Tongue (tissue), 3 donors: ENCODE results near the gene CRELD1. TPM values are rescaled to one million over a fixed set of nuclear protein-coding genes. Genes with fewer than 3 reads are reported as not detected.

Experiments used
- DNase-seq: peaks from one replicate; pipeline ENCODE4 v3.0.0-alpha.2; 2015
- small RNA-seq: library from RNA; depleted of rRNA; stranded (forward); fragments of <200 nt; gene quantifications from one replicate; pipeline ENCODE3, GENCODE V24; 2014; ENCODE audit warnings: low replicate concordance
- total RNA-seq: library from RNA; depleted of rRNA; stranded (reverse); fragments of >200 nt; gene quantifications from one replicate; pipeline ENCODE4 v1.2.3, GENCODE V29; 2014

CRELD1 gene
- total RNA-seq, 1 donor from 2014 or later: 33.2 TPM

GRCh38 chr3:9957214-9957613, 23.6 kb downstream of the CRELD1 start:
- DNase-seq: no peak

GRCh38 chr3:9965200-9965875, 31.7 kb downstream of the CRELD1 start:
- no peak for DNase-seq

GRCh38 chr3:9966841-9967240, 33.2 kb downstream of the CRELD1 start:
- no peak for DNase-seq

- no peak for DNase-seq
Measured at GRCh38 chr3:9969632-9970019, 36.0 kb downstream of the CRELD1 start.

DNA sequence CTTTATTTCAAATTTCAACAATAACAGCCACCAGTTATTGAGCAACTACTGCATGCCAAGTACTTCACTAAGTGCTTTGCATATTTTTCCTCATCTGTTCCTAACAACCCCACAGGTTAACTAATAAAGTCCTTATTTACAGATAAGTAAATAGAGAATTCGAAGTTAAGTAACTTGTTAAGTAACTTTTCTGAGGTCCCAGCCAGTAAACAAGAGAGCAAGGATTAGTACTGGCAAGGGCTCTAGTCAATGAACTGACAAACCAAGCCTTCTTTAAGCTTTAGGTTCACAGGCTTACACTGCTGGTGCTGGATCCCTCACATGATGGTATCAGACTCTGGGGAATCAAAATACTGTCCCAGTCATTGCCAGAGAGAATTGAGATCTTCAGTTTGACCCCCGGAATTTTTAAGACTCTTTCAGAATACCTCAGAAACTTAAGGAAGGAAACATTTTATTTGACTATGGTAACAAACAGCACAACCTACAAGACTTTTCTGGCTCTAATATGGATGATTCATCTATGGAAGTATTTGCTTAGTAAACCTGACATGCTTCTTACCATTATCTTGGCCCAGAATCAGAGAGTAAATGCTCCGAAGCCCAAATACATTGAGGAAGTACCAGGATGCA, 36.5 kb downstream of the CRELD1 start:
- no peak for DNase-seq

GRCh38 chr3:9976721-9977709, 43.4 kb downstream of the CRELD1 start:
- DNase-seq: peak; percentile 21

DNA sequence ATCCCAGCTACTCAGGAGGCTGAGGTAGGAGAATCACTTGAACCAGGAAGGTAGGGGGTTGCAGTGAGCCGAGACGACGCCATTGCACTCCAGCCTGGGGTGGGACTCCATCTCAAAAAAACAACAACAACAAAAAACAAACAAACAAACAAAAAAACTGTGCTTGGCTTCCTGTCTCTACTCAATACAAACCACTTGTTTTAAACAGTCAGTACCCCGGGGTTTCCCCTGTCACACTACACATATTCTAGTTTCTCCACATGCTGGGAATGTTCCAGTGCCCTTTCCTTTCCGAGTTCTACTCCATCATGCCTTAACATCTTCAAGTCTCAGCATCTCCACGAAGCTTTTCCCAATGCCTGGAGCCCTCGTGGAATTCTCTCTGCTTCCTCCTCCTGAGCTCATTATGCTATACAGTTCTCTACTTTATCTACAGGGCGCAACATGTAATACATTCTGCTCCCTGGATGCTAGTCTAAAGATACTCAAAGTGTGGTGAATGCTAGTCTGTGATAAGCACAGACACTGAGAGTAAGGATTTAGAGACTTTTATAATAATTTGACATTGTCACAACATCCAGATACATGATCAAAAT, 45.2 kb downstream of the CRELD1 start:
- DNase-seq: no peak

- DNase-seq: no peak
Measured at GRCh38 chr3:9980251-9980650, 46.6 kb downstream of the CRELD1 start.

- no peak for DNase-seq
Measured at GRCh38 chr3:9986230-9986725, 52.6 kb downstream of the CRELD1 start.

DNA sequence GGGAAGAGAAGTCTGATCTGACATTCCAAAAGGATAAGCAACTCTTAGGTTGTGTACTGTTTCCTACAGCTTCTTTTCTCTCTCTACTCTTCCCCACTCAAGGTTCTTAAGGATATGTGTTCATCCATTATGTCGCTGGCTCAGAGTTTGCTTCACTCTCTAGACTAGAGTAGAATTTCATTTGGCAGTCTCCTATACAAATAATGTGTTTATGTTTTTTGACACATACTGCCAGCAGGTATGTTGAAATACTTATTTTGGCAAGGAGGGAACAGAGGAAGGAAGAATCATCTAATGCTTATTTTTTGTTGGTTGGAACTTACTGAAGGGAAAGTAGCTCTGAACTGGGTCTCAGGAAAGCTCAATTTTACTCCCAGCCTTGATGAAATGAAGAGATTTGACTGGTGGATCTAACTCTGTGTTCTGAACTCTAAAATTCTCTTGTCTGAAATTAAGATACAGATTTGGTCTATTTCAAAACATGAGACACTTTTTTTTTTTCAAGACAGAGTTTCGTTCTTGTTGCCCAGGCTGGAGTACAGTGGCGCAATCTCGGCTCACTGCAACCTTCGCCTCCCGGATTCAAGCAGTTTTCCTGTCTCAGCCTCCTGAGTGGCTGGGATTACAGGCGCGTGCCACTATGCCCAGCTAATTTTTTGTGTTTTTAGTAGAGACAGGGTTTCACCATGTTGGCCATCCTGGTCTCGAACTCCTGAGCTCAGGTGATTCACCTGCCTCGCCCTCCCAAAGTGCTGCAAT, 60.6 kb downstream of the CRELD1 start:
- peak; percentile 49 for DNase-seq

Small RNAs within 50 kb of the gene (small RNA-seq; reads per million reads assigned to genes)
- not detected for gene RNU6-882P

Other genes with a start within 250 kb of the CRELD1 start
- gene CPNE9, start 230.0 kb upstream of the CRELD1 start, total RNA-seq: not detected
- 15.0 TPM for gene BRPF1, start 202.1 kb upstream of the CRELD1 start, total RNA-seq
- 16.5 TPM for gene OGG1, start 183.9 kb upstream of the CRELD1 start, total RNA-seq
- 25.4 TPM for gene CAMK1, start 163.9 kb upstream of the CRELD1 start, total RNA-seq
- gene TADA3, start 141.4 kb upstream of the CRELD1 start, total RNA-seq: 40.8 TPM
- gene ARPC4, start 140.8 kb upstream of the CRELD1 start, total RNA-seq: 77.6 TPM
- 39.2 TPM for gene TTLL3, start 123.6 kb upstream of the CRELD1 start, total RNA-seq
- gene RPUSD3, start 89.8 kb upstream of the CRELD1 start, total RNA-seq: 23.5 TPM
- not detected for gene CIDEC, start 53.6 kb upstream of the CRELD1 start, total RNA-seq
- 24.0 TPM for gene JAGN1, start 43.2 kb upstream of the CRELD1 start, total RNA-seq
- gene IL17RE, start 31.0 kb upstream of the CRELD1 start, total RNA-seq: 4.8 TPM
- gene IL17RC, start 16.7 kb upstream of the CRELD1 start, total RNA-seq: 24.4 TPM
- gene PRRT3, start 18.6 kb downstream of the CRELD1 start, total RNA-seq: 1.4 TPM
- gene EMC3, start 53.0 kb downstream of the CRELD1 start, total RNA-seq: 28.5 TPM
- gene FANCD2, start 92.6 kb downstream of the CRELD1 start, total RNA-seq: 12.7 TPM
- not detected for gene FANCD2OS, start 174.4 kb downstream of the CRELD1 start, total RNA-seq
- 107 TPM for gene BRK1, start 181.8 kb downstream of the CRELD1 start, total RNA-seq
- 44.9 TPM for gene VHL, start 207.9 kb downstream of the CRELD1 start, total RNA-seq
- 6.3 TPM for gene IRAK2, start 231.1 kb downstream of the CRELD1 start, total RNA-seq